ENCODE data around the gene RCSD1.

DNA sequence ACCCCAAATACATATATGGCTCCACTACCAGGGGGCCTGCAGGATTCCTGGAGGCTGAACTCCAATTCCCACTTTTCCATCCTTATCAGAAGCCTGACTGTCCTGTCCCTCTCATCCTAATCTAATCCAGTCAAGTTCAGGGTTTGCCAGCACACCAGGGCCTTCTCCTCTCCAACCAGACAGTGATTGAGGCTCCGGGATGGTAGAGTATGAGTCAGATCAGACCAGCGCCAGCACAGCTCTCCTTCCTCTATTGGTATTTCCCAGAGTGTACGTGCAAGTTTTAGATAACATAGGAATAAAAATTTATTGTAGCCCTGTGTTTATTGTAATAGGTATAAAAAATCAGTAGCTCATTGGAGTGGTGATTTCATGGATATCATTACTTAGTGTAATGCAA lies 24.5 kb upstream of the RCSD1 start:
- TF ChIP-seq, protein P1, sequence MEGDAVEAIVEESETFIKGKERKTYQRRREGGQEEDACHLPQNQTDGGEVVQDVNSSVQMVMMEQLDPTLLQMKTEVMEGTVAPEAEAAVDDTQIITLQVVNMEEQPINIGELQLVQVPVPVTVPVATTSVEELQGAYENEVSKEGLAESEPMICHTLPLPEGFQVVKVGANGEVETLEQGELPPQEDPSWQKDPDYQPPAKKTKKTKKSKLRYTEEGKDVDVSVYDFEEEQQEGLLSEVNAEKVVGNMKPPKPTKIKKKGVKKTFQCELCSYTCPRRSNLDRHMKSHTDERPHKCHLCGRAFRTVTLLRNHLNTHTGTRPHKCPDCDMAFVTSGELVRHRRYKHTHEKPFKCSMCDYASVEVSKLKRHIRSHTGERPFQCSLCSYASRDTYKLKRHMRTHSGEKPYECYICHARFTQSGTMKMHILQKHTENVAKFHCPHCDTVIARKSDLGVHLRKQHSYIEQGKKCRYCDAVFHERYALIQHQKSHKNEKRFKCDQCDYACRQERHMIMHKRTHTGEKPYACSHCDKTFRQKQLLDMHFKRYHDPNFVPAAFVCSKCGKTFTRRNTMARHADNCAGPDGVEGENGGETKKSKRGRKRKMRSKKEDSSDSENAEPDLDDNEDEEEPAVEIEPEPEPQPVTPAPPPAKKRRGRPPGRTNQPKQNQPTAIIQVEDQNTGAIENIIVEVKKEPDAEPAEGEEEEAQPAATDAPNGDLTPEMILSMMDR (IDR thresholded peaks at IDR 0.05), result no peak
- TF ChIP-seq, protein P2, sequence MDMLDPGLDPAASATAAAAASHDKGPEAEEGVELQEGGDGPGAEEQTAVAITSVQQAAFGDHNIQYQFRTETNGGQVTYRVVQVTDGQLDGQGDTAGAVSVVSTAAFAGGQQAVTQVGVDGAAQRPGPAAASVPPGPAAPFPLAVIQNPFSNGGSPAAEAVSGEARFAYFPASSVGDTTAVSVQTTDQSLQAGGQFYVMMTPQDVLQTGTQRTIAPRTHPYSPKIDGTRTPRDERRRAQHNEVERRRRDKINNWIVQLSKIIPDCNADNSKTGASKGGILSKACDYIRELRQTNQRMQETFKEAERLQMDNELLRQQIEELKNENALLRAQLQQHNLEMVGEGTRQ (CRISPR knock-in tag; IDR thresholded peaks at IDR 0.05), result no peak
- TF ChIP-seq HMGXB4 (CRISPR knock-in tag; IDR thresholded peaks at IDR 0.05) (no peak), TEAD4 (CRISPR knock-in tag; IDR thresholded peaks at IDR 0.05) (no peak), MXD4 (CRISPR knock-in tag; IDR thresholded peaks at IDR 0.05; ENCODE audit: borderline replicate concordance) (no peak), ZNF263 (CRISPR knock-in tag; IDR thresholded peaks at IDR 0.05; ENCODE audit: low read depth) (no peak), HMGA2 (CRISPR knock-in tag; IDR thresholded peaks at IDR 0.05) (no peak)
- TF ChIP-seq, protein P3, sequence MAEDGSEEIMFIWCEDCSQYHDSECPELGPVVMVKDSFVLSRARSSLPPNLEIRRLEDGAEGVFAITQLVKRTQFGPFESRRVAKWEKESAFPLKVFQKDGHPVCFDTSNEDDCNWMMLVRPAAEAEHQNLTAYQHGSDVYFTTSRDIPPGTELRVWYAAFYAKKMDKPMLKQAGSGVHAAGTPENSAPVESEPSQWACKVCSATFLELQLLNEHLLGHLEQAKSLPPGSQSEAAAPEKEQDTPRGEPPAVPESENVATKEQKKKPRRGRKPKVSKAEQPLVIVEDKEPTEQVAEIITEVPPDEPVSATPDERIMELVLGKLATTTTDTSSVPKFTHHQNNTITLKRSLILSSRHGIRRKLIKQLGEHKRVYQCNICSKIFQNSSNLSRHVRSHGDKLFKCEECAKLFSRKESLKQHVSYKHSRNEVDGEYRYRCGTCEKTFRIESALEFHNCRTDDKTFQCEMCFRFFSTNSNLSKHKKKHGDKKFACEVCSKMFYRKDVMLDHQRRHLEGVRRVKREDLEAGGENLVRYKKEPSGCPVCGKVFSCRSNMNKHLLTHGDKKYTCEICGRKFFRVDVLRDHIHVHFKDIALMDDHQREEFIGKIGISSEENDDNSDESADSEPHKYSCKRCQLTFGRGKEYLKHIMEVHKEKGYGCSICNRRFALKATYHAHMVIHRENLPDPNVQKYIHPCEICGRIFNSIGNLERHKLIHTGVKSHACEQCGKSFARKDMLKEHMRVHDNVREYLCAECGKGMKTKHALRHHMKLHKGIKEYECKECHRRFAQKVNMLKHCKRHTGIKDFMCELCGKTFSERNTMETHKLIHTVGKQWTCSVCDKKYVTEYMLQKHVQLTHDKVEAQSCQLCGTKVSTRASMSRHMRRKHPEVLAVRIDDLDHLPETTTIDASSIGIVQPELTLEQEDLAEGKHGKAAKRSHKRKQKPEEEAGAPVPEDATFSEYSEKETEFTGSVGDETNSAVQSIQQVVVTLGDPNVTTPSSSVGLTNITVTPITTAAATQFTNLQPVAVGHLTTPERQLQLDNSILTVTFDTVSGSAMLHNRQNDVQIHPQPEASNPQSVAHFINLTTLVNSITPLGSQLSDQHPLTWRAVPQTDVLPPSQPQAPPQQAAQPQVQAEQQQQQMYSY (CRISPR knock-in tag; IDR thresholded peaks at IDR 0.05), result no peak

Data from WTC11 (cell line).